ENCODE results near the gene ITGB4.

Gene ITGB4

GRCh38 chr17:75697651-75698291, 23.5 kb upstream of the ITGB4 start:
- no peak for TF ChIP-seq CTCF (IDR thresholded peaks at IDR 0.05; ENCODE audit: borderline replicate concordance, insufficient read depth, low read depth, low read length)
- no peak overlapping the region for H3K4me3 ChIP-seq (ENCODE audit: low read depth, low read length)

GRCh38 chr17:75698659-75699058, 22.6 kb upstream of the ITGB4 start:
- no peak for TF ChIP-seq CTCF (IDR thresholded peaks at IDR 0.05; ENCODE audit: borderline replicate concordance, insufficient read depth, low read depth, low read length)
- no peak overlapping the region for H3K4me3 ChIP-seq (ENCODE audit: low read depth, low read length)

GRCh38 chr17:75701288-75701687, 20.0 kb upstream of the ITGB4 start:
- H3K4me3 ChIP-seq (ENCODE audit: low read depth, low read length) = no peak overlapping the region
- no peak for TF ChIP-seq CTCF (IDR thresholded peaks at IDR 0.05; ENCODE audit: borderline replicate concordance, insufficient read depth, low read depth, low read length)

- H3K4me3 ChIP-seq (ENCODE audit: low read depth, low read length) = no peak overlapping the region
- no peak for TF ChIP-seq CTCF (IDR thresholded peaks at IDR 0.05; ENCODE audit: borderline replicate concordance, insufficient read depth, low read depth, low read length)
These were observed 18.1 kb upstream of the ITGB4 start for GRCh38 chr17:75703191-75703590.

- TF ChIP-seq CTCF (IDR thresholded peaks at IDR 0.05; ENCODE audit: borderline replicate concordance, insufficient read depth, low read depth, low read length) = no peak
- H3K4me3 ChIP-seq (ENCODE audit: low read depth, low read length) = no peak overlapping the region
These were observed 17.7 kb upstream of the ITGB4 start for GRCh38 chr17:75703591-75703990.

GRCh38 chr17:75704963-75705875, 16.0 kb upstream of the ITGB4 start:
- H3K4me3 ChIP-seq (ENCODE audit: low read depth, low read length) = no peak overlapping the region
- TF ChIP-seq CTCF (IDR thresholded peaks at IDR 0.05; ENCODE audit: borderline replicate concordance, insufficient read depth, low read depth, low read length) = no peak
